Neural crest cell (in vitro differentiated cells): ENCODE measurements around the gene TACR3. TPM values are rescaled to one million over a fixed set of nuclear protein-coding genes. Genes with fewer than 3 reads are reported as not detected.
"Not testable (repeated sequence)": the region's sequence is repeated elsewhere in the genome, so short reads cannot be mapped to it uniquely, and the experiment has no call there.

Source experiments
- DNase-seq: peaks from one replicate; pipeline ENCODE4 v3.0.0; 2021; ENCODE audit warnings: low read depth, mixed read lengths, low spot score
- H3K27ac Mint-ChIP-seq: one replicate; pipeline ENCODE4 v1.8.0; 2021; ENCODE audit warnings: mild to moderate bottlenecking, mixed read lengths; ENCODE audit not compliant: unreplicated experiment
- H3K27me3 Mint-ChIP-seq: 2 replicates; pipeline ENCODE4 v1.8.0; 2021; ENCODE audit warnings: low read depth, mild to moderate bottlenecking, mixed read lengths
- H3K36me3 Mint-ChIP-seq: 2 replicates; pipeline ENCODE4 v1.8.0; 2021; ENCODE audit warnings: low read depth, mild to moderate bottlenecking, mixed read lengths
- H3K4me1 Mint-ChIP-seq: 2 replicates; pipeline ENCODE4 v1.8.0; 2021; ENCODE audit warnings: mixed read lengths
- H3K4me3 Mint-ChIP-seq: one replicate; pipeline ENCODE4 v1.8.0; 2021; ENCODE audit warnings: mild to moderate bottlenecking, mixed read lengths
- H3K9me3 Mint-ChIP-seq: 2 replicates; pipeline ENCODE4 v1.8.0; 2021; ENCODE audit warnings: mixed read lengths
- total RNA-seq: library from RNA; stranded (reverse); gene quantifications from 2 replicates; pipeline ENCODE4 v1.2.1, GENCODE V29; 2021
- TF ChIP-seq, protein P1 (sequence below): fragments of 200-600 bp; sonication (generic); conservative IDR thresholded peaks from 2 replicates; pipeline ENCODE4 v1.5.0; 2021; ENCODE audit warnings: antibody characterized with exemption, mild to moderate bottlenecking

TACR3 gene
- total RNA-seq, 1 donor from 2014 or later = 0.82 TPM

DNA sequence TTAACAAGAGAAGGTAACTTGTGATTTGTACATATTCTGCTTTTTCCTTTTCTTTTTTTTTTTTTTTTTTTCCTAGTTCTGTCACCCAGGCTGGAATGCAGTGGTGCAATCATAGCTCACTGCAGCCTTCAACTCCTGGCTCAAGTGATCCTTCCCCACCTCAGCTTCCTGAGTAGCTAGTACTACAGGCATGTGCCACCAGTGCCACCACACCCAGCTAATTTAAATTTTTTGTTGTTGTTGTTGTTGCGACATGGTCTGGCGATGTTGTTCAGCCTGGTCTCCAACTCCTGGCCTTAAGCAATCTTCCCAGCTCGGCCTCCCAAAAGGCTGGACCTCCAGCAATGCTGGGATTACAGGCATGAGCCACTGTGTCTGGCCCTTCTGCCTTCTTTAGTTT, 1.5 kb upstream of the TACR3 start:
- peaks cover 5% of the 10 kb centered on the region for H3K4me1 Mint-ChIP-seq
- no peaks in the 10 kb centered on the region for H3K9me3 Mint-ChIP-seq
- DNase-seq = no peak
- no peaks in the 10 kb centered on the region for H3K36me3 Mint-ChIP-seq
- TF ChIP-seq, protein P1, sequence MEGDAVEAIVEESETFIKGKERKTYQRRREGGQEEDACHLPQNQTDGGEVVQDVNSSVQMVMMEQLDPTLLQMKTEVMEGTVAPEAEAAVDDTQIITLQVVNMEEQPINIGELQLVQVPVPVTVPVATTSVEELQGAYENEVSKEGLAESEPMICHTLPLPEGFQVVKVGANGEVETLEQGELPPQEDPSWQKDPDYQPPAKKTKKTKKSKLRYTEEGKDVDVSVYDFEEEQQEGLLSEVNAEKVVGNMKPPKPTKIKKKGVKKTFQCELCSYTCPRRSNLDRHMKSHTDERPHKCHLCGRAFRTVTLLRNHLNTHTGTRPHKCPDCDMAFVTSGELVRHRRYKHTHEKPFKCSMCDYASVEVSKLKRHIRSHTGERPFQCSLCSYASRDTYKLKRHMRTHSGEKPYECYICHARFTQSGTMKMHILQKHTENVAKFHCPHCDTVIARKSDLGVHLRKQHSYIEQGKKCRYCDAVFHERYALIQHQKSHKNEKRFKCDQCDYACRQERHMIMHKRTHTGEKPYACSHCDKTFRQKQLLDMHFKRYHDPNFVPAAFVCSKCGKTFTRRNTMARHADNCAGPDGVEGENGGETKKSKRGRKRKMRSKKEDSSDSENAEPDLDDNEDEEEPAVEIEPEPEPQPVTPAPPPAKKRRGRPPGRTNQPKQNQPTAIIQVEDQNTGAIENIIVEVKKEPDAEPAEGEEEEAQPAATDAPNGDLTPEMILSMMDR = no peak
- H3K27ac Mint-ChIP-seq = no peak overlapping the region
- peak overlapping the region; percentile 21 for H3K4me3 Mint-ChIP-seq
- peaks cover 19% of the 10 kb centered on the region for H3K27me3 Mint-ChIP-seq

DNA sequence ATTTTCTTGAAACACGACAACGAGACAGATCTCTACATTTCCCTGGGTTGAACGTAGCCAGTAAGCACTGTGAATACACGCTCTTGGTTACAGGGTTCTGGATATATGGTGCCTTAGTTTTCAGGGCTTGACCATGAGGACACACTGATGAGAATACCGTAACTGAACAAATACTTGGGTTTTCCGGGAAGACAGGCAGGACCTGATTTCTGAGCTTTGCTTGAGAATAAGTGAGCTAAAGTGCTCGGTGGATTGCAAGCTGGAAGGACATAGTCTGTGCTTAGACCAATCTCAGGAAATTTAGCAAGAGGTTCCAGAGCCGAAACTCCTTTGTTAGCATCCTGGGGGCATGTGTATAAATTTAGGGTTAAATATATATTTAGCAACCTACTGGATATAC, 876 bp upstream of the TACR3 start:
- no peak for DNase-seq
- Mint-ChIP-seq H3K4me1 (peaks cover 5% of the 10 kb centered on the region), H3K4me3 (peak overlapping the region; percentile 89), H3K27ac (no peak overlapping the region), H3K9me3 (no peaks in the 10 kb centered on the region), H3K36me3 (no peaks in the 10 kb centered on the region), H3K27me3 (peaks cover 19% of the 10 kb centered on the region)
- TF ChIP-seq, protein P1 = no peak

DNA sequence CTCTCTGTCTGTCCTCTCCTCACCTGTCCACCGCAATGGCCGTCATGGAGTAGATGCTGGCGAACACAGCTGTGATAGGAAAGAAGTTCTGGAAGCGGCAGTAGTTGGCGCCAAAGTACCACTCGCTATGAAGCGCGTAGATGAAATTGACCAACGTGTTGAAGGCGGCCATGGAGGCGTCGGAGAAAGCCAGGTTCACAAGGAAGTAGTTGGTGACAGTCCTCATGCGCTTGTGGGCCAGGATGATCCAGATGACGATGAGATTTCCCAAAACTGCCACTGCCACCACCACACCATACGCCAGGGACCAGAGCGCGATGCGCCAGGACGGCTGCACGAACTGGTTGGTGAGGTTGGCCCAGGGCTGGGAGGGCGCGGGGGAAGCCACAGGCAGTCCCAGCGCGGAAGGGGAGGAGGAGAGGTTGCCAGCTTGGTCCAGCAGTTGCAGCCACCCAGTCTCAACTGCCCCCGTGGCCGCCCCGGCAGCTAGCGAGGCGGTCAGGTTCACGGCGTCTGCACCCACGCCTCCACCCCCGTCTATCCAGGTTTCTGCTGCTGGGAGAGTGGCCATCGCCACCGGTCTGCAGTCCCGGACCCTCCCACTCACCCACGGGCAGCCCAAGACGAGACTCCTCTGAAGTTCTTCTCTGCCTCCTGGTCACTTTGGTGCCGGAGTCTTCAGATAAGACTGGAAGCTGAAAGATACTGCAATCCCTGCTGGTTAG, 518 bp downstream of the TACR3 start:
- peaks cover 5% of the 10 kb centered on the region for H3K4me1 Mint-ChIP-seq
- H3K27me3 Mint-ChIP-seq = peaks cover 19% of the 10 kb centered on the region
- no peaks in the 10 kb centered on the region for H3K9me3 Mint-ChIP-seq
- TF ChIP-seq, protein P1 = no peak
- peak overlapping the region; percentile 81 for H3K27ac Mint-ChIP-seq
- peak overlapping the region; percentile 89 for H3K4me3 Mint-ChIP-seq
- H3K36me3 Mint-ChIP-seq = no peaks in the 10 kb centered on the region
- DNase-seq = peak; percentile 3

DNA sequence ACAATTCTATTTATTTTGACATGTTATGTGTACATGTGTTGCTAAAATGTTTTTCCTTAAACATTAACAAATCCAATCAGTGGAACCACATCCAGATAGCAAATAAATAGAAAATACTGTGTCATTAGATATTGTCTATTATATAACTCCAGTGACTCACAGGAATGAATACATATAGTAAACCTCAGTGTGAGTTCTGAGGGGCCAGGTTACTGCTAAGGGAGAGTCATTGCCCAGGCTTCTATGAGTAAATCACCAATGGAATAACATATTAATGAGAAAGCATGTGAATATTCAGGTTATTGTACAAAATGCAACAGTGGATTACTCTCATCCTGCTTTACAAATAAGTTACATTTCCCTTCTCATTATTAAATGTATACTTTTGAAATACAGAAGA, 27.2 kb downstream of the TACR3 start:
- peaks cover 3% of the 10 kb centered on the region for H3K9me3 Mint-ChIP-seq
- no peak overlapping the region for H3K27ac Mint-ChIP-seq
- no peaks in the 10 kb centered on the region for H3K27me3 Mint-ChIP-seq
- DNase-seq = no peak
- TF ChIP-seq, protein P1 = no peak
- no peak overlapping the region for H3K4me3 Mint-ChIP-seq
- H3K36me3 Mint-ChIP-seq = peaks cover 2% of the 10 kb centered on the region
- peaks cover 4% of the 10 kb centered on the region for H3K4me1 Mint-ChIP-seq

DNA sequence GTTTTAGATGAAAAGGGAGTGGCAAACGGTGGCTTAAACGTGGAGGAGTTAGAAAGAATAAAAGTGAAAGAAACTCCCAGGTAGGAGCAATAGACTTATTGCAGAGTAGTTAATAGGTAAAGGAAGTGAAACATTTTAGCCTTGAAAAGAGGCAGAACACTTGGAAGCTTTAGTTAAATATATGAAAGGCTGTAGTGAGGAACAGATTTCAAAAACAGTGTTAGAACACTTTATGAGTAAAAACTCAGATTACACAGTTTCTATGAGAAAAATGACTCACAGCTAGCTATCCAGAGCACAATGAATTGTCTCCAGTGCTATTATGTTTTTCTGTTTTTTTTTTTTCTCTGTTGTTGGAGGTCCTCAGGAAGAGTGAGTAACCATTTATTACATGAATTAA, 45.8 kb downstream of the TACR3 start:
- no peak overlapping the region for H3K4me3 Mint-ChIP-seq
- TF ChIP-seq, protein P1 = no peak
- H3K27me3 Mint-ChIP-seq = no peaks in the 10 kb centered on the region
- no peaks in the 10 kb centered on the region for H3K9me3 Mint-ChIP-seq
- no peak for DNase-seq
- H3K27ac Mint-ChIP-seq = no peak overlapping the region
- H3K4me1 Mint-ChIP-seq = no peaks in the 10 kb centered on the region
- no peaks in the 10 kb centered on the region for H3K36me3 Mint-ChIP-seq

DNA sequence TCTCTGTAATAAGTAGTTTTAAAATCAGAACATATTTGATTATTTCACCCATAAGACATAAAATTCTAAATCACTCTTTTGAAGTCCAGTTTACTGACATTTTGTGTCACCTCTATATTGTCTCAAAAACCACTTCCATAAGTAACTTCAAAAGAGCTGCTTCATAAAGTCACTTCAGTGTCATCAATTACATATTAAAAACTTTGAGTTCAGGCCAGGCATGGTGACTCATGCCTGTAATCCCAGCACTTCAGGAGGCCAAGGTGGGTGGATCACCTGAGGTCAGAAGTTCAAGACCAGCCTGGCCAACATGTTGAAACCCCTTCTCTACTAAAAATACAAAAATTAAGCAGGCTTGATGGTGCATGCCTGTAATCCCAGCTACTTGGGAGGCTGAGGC, 53.0 kb downstream of the TACR3 start:
- DNase-seq, H3K27ac Mint-ChIP-seq: not testable (repeated sequence)

More for the DNA sequence above, 53.0 kb downstream of the TACR3 start:
- H3K27me3 Mint-ChIP-seq, H3K36me3 Mint-ChIP-seq, H3K4me3 Mint-ChIP-seq, H3K9me3 Mint-ChIP-seq, H3K4me1 Mint-ChIP-seq: not testable (repeated sequence)
